Measurements from ENCODE around the gene SUPT5H. TPM values are rescaled to one million over a fixed set of nuclear protein-coding genes. Genes with fewer than 3 reads are reported as not detected.

SUPT5H gene
- total and polyA plus RNA-seq, 2 of the 13 experiments (the other 11 are each of a cell fraction or from before 2014, with no cell fraction given) = 48.2 to 51.7 TPM

- TF ChIP-seq RBM39 (IDR thresholded peaks at IDR 0.05; ENCODE audit: low read depth, low read length, poor library complexity, severe bottlenecking) = peak; percentile 61
- no peak for TF ChIP-seq RORA (CRISPR knock-in tag; IDR thresholded peaks at IDR 0.05)
- peak; percentile 72 for TF ChIP-seq CHD2 (IDR thresholded peaks at IDR 0.05; ENCODE audit: low read depth, low read length)
- no peak for TF ChIP-seq CENPX (CRISPR knock-in tag; IDR thresholded peaks at IDR 0.05)
- TF ChIP-seq ZNF776 (CRISPR knock-in tag; IDR thresholded peaks at IDR 0.05) = no peak
- peak; percentile 87 for TF ChIP-seq TARDBP (CRISPR knock-in tag; IDR thresholded peaks at IDR 0.05)
- no peak for TF ChIP-seq HMG20A (CRISPR knock-in tag; IDR thresholded peaks at IDR 0.05; ENCODE audit: borderline replicate concordance)
- TF ChIP-seq FOXO4 (CRISPR knock-in tag; conservative IDR thresholded peaks at IDR 0.05) = no peak
- no peak for TF ChIP-seq MLLT10 (CRISPR knock-in tag; IDR thresholded peaks at IDR 0.05)
- no peak for TF ChIP-seq REL (CRISPR knock-in tag; conservative IDR thresholded peaks at IDR 0.05)
- no peak for TF ChIP-seq FLYWCH1 (CRISPR knock-in tag; IDR thresholded peaks at IDR 0.05)
- TF ChIP-seq ZNF501 (CRISPR knock-in tag; IDR thresholded peaks at IDR 0.05) = peak; percentile 91; the same call in 1 of the 2 replicates
- peak; percentile 71; the same call in 1 of the 2 replicates for TF ChIP-seq MXD3 (CRISPR knock-in tag; IDR thresholded peaks at IDR 0.05)
- TF ChIP-seq TSC22D2 (CRISPR knock-in tag; IDR thresholded peaks at IDR 0.05; ENCODE audit: borderline replicate concordance) = no peak
- TF ChIP-seq PAX8 (CRISPR knock-in tag; IDR thresholded peaks at IDR 0.05; ENCODE audit: borderline replicate concordance) = 0 out of 2 replicates have a peak, but pooled peaks have one; percentile 53
- no peak for TF ChIP-seq ISL2 (CRISPR knock-in tag; IDR thresholded peaks at IDR 0.05)
- no peak for TF ChIP-seq DNMT1 (CRISPR knock-in tag; IDR thresholded peaks at IDR 0.05)
- no peak; the same call in 1 of the 2 replicates for TF ChIP-seq ZNF275 (CRISPR knock-in tag; IDR thresholded peaks at IDR 0.05; ENCODE audit: borderline replicate concordance)
- peak; percentile 92 for TF ChIP-seq MAX (IDR thresholded peaks at IDR 0.05)
- peak; percentile 88 for TF ChIP-seq POLR2G (IDR thresholded peaks at IDR 0.05; ENCODE audit: low read depth, low read length)
- 0 out of 2 replicates have a peak, but pooled peaks have one; percentile 63 for TF ChIP-seq ZNF546 (CRISPR knock-in tag; conservative IDR thresholded peaks at IDR 0.05)
- TF ChIP-seq NR3C1 (CRISPR knock-in tag; IDR thresholded peaks at IDR 0.05) = no peak
- no peak for TF ChIP-seq ZNF143 (CRISPR knock-in tag; IDR thresholded peaks at IDR 0.05)
- no peak for TF ChIP-seq BCLAF1 (IDR thresholded peaks at IDR 0.05)
Measured at GRCh38 chr19:39480337-39481228, 35.2 kb downstream of the SUPT5H start, which contains the start of gene TIMM50 (continued).
